HCT116 (cell line): ENCODE data around the gene IGIP. TPM values are rescaled to one million over a fixed set of nuclear protein-coding genes. Genes with fewer than 3 reads are reported as not detected.

Source experiments
- ATAC-seq: fragments of 200-7000 bp; cut with Tn5 transposase; 2 replicates; pipeline ENCODE4 v1.9.1; 2020; ENCODE audit warnings: mild to moderate bottlenecking, moderate library complexity
- BruUV-seq: library from RNA; stranded (reverse); fragments of 400-500 nt; replicated peaks from 2 replicates; lab custom pipeline; 2021; lab: Mats Ljungman, UMichigan
- CTCF ChIA-PET: fragments of 300-600 bp; sonication (Branson Sonifier 250); formaldehyde crosslinking; loops from one replicate; lab custom pipeline; 2021; ENCODE audit warnings: antibody characterized with exemption; lab: Charles Lee
- POLR2A ChIA-PET: fragments of 300-600, 350-600 bp; sonication (Branson Sonifier 250); formaldehyde crosslinking; loops from one replicate; lab custom pipeline; 2021; ENCODE audit warnings: antibody characterized with exemption; lab: Charles Lee
- RAD21 ChIA-PET, 2 experiments: fragments of 300-600 bp; sonication (Branson Sonifier 250); formaldehyde crosslinking; loops; one replicate each; lab custom pipeline; 2023; ENCODE audit warnings: low total read pairs in 2 of 2; ENCODE audit not compliant: uncharacterized antibody in 2 of 2, unreplicated experiment in 2 of 2, low non-redundant PET in 1 of 2; lab: Charles Lee
- DNase-seq: peaks from one replicate; pipeline ENCODE4 v3.0.0-alpha.2; 2010; ENCODE audit warnings: low read depth, low spot score
- H2AFZ ChIP-seq: fragments of 200-600 bp; shearing (Covaris generic), sonication (generic); 2 replicates; pipeline ENCODE4 v1.6.1; 2017; ENCODE audit warnings: low read depth, mixed run types, mixed read lengths, antibody characterized with exemption, low read length; ENCODE audit not compliant: poor library complexity, severe bottlenecking
- H3K27ac ChIP-seq: 2 replicates; pipeline ENCODE4 v1.5.1; 2012; ENCODE audit warnings: low read depth, low read length
- H3K27me3 ChIP-seq: fragments of 200-600 bp; sonication (generic); 2 replicates; pipeline ENCODE4 v1.6.1; 2016; ENCODE audit warnings: mixed run types, low read length, mixed read lengths; ENCODE audit not compliant: insufficient read depth
- H3K36me3 ChIP-seq, 2 experiments: fragments of 200-500 bp in 1 of 2; fragments of 200-600 bp in 1 of 2; sonication (Bioruptor generic) in 1 of 2; sonication (generic) in 1 of 2; 2 replicates each; pipeline versions ENCODE4 v1.5.1 to v1.6.1; 2014 to 2016; ENCODE audit warnings: low read length in 2 of 2, inconsistent platforms in 1 of 2, mixed read lengths in 1 of 2, mixed run types in 1 of 2; ENCODE audit not compliant: insufficient read depth in 2 of 2, control insufficient read depth in 1 of 2
- H3K4me1 ChIP-seq, 2 experiments: fragments of 200-600 bp in 1 of 2; sonication (generic) in 1 of 2; 2 replicates each; pipeline versions ENCODE4 v1.5.1 to v1.6.1; 2012 to 2017; ENCODE audit warnings: low read length in 2 of 2, inconsistent platforms in 1 of 2, mild to moderate bottlenecking in 1 of 2, mixed read lengths in 1 of 2, mixed run types in 1 of 2, moderate library complexity in 1 of 2; ENCODE audit not compliant: insufficient read depth in 2 of 2, control insufficient read depth in 1 of 2
- H3K4me2 ChIP-seq: fragments of 200-600 bp; sonication (generic); 2 replicates; pipeline ENCODE4 v1.6.1; 2017; ENCODE audit warnings: mixed run types, low read length, mixed read lengths
- H3K4me3 ChIP-seq, 2 experiments: fragments of 200-600 bp in 1 of 2; sonication (generic) in 1 of 2; replicated peaks in 1 of 2; 2 replicates each; pipeline ENCODE4 v1.5.1; 2011 to 2016; ENCODE audit warnings: low read length in 2 of 2, control low read depth in 1 of 2, low read depth in 1 of 2, mild to moderate bottlenecking in 1 of 2, mixed read lengths in 1 of 2, mixed run types in 1 of 2
- H3K79me2 ChIP-seq: fragments of 200-600 bp; sonication (generic); 2 replicates; pipeline ENCODE4 v1.6.1; 2017; ENCODE audit warnings: mild to moderate bottlenecking, mixed run types, low read length, moderate library complexity, mixed read lengths; ENCODE audit not compliant: insufficient read depth
- H3K9ac ChIP-seq: fragments of 200-600 bp; sonication (generic); 2 replicates; pipeline ENCODE4 v1.6.1; 2016; ENCODE audit warnings: low read length, mixed read lengths
- H3K9me2 ChIP-seq: fragments of 200-600 bp; sonication (generic), shearing (Covaris generic); 2 replicates; pipeline ENCODE4 v1.6.1; 2017; ENCODE audit warnings: mixed run types, mild to moderate bottlenecking, moderate library complexity; ENCODE audit not compliant: insufficient read depth
- H3K9me3 ChIP-seq, 2 experiments: fragments of 200-500 bp in 1 of 2; fragments of 200-600 bp in 1 of 2; sonication (Bioruptor generic) in 1 of 2; sonication (generic) in 1 of 2; 2 replicates each; pipeline ENCODE4 v1.6.1; 2014 to 2017; ENCODE audit warnings: low read length in 2 of 2, mixed read lengths in 2 of 2, inconsistent platforms in 1 of 2, low read depth in 1 of 2, mild to moderate bottlenecking in 1 of 2, mixed run types in 1 of 2, moderate library complexity in 1 of 2; ENCODE audit not compliant: control insufficient read depth in 1 of 2, insufficient read depth in 1 of 2
- H4K20me1 ChIP-seq: fragments of 200-600 bp; sonication (generic), shearing (Covaris generic); 2 replicates; pipeline ENCODE4 v1.6.1; 2017; ENCODE audit warnings: mixed run types, mild to moderate bottlenecking, moderate library complexity; ENCODE audit not compliant: insufficient read depth
- ATF3 ChIP-seq: IDR thresholded peaks from 2 replicates; pipeline ENCODE4 v1.6.1; 2012
- CBX3 ChIP-seq: IDR thresholded peaks from 2 replicates; pipeline ENCODE4 v1.6.1; 2012; ENCODE audit warnings: low read depth
- CEBPB ChIP-seq: IDR thresholded peaks from 2 replicates; pipeline ENCODE4 v1.6.1; 2012; ENCODE audit warnings: low read depth
- CTCF ChIP-seq, 3 experiments: fragments of 200-600 bp in 1 of 3; sonication (generic) in 1 of 3; IDR thresholded peaks in 2 of 3; conservative IDR thresholded peaks in 1 of 3; 2 replicates each; pipeline ENCODE4 v1.5.1; 2012 to 2017; ENCODE audit warnings: low read depth in 2 of 3, low read length in 2 of 3, antibody characterized with exemption in 1 of 3, borderline replicate concordance in 1 of 3, control low read depth in 1 of 3, mild to moderate bottlenecking in 1 of 3, mixed read lengths in 1 of 3, mixed run types in 1 of 3, moderate library complexity in 1 of 3; ENCODE audit not compliant: insufficient read depth in 1 of 3
- EGR1 ChIP-seq: IDR thresholded peaks from 2 replicates; pipeline ENCODE4 v1.6.1; 2012; ENCODE audit warnings: low read depth
- ELF1 ChIP-seq: IDR thresholded peaks from 2 replicates; pipeline ENCODE4 v1.6.1; 2012; ENCODE audit warnings: low read depth, borderline replicate concordance
- EZH2 ChIP-seq: fragments of 200-600 bp; sonication (generic); IDR thresholded peaks from 2 replicates; pipeline ENCODE4 v1.6.1; 2017; ENCODE audit warnings: antibody characterized with exemption, mixed run types
- EZH2phosphoT487 ChIP-seq: fragments of 200-600 bp; IDR thresholded peaks from 2 replicates; pipeline ENCODE4 v1.6.1; 2018; ENCODE audit warnings: antibody characterized with exemption, borderline replicate concordance
- JUND ChIP-seq: IDR thresholded peaks from 2 replicates; pipeline ENCODE4 v1.6.1; 2012
- POLR2A ChIP-seq: IDR thresholded peaks from 2 replicates; pipeline ENCODE4 v1.7.0; 2011; ENCODE audit warnings: borderline replicate concordance; ENCODE audit not compliant: insufficient read depth, insufficient read length; ENCODE audit errors: extremely low read depth
- POLR2AphosphoS5 ChIP-seq: IDR thresholded peaks from 2 replicates; pipeline ENCODE4 v1.6.1; 2011; ENCODE audit warnings: mild to moderate bottlenecking, low read depth, low read length, moderate library complexity
- RAD21 ChIP-seq: IDR thresholded peaks from 2 replicates; pipeline ENCODE4 v1.6.1; 2012; ENCODE audit warnings: low read depth, mild to moderate bottlenecking
- SP1 ChIP-seq: IDR thresholded peaks from 2 replicates; pipeline ENCODE4 v1.6.1; 2012; ENCODE audit warnings: low read depth
- SRF ChIP-seq: IDR thresholded peaks from 2 replicates; pipeline ENCODE4 v1.6.1; 2012; ENCODE audit warnings: low read depth
- TCF7L2 ChIP-seq: IDR thresholded peaks from 2 replicates; pipeline ENCODE4 v1.7.0; 2011; ENCODE audit warnings: borderline replicate concordance, inconsistent platforms; ENCODE audit not compliant: insufficient read depth, insufficient read length; ENCODE audit errors: extremely low read depth
- YY1 ChIP-seq: IDR thresholded peaks from 2 replicates; pipeline ENCODE4 v1.6.1; 2011; ENCODE audit warnings: low read length, low read depth, moderate library complexity, mild to moderate bottlenecking; ENCODE audit not compliant: insufficient replicate concordance; ENCODE audit errors: extremely low read depth
- ZBTB33 ChIP-seq: IDR thresholded peaks from 2 replicates; pipeline ENCODE4 v1.6.1; 2011; ENCODE audit warnings: mild to moderate bottlenecking, low read length, moderate library complexity; ENCODE audit not compliant: insufficient replicate concordance; ENCODE audit errors: extremely low read depth
- intact Hi-C: fragments of 100-400 bp; cut with micrococcal nuclease; formaldehyde crosslinking; loops from 2 replicates; pipeline ENCODE4 v1.10.0; 2022
- total RNA-seq: library from RNA; stranded (reverse); gene quantifications from one replicate; pipeline ENCODE4 v1.2.1, GENCODE V29; 2021; ENCODE audit not compliant: unreplicated experiment

IGIP gene
- total RNA-seq, 1 experiment from 2014 or later = 5.2 TPM

- H3K27ac ChIP-seq = peak overlapping the region; percentile 89; the same call in 1 of the 2 replicates
- no peaks in the 10 kb centered on the region for H3K36me3 ChIP-seq
- peaks cover 10 to 44% of the 10 kb centered on the region in 2 experiments for H3K4me1 ChIP-seq
- intact Hi-C loops = no loop called here
- ChIA-PET CTCF (interaction anchor here (1.0 to 2.1 kb wide), 2 partner anchors 10 to 37 kb away, joined by 3 to 6 read pairs; no protein-coding TSS in a partner anchor), POLR2A (no interaction called here), RAD21 (no interaction called here)
- no peak for DNase-seq
- TSS peak; percentile 68 for BruUV-seq
- H3K9ac ChIP-seq = peak overlapping the region; percentile 83
- H3K9me3 ChIP-seq = no peaks in the 10 kb centered on the region
- TF ChIP-seq ZBTB33 = no peak
- no peak for TF ChIP-seq CTCF (IDR thresholded peaks at IDR 0.05 in 2 of 3, conservative IDR thresholded peaks at IDR 0.05 in 1 of 3; ENCODE audit: borderline replicate concordance in 1 of 3, insufficient read depth in 1 of 3, low read depth in 2 of 3, low read length in 2 of 3)
- no peak for TF ChIP-seq SP1
- TF ChIP-seq YY1 = no peak
- no peak for TF ChIP-seq ATF3
- no peak for TF ChIP-seq TCF7L2
- no peak for TF ChIP-seq POLR2A
- TF ChIP-seq POLR2AphosphoS5 = no peak
- TF ChIP-seq CEBPB = no peak
- TF ChIP-seq SRF = no peak
- no peak for TF ChIP-seq RAD21
- TF ChIP-seq EZH2 = no peak
- TF ChIP-seq JUND = no peak
- no peak for TF ChIP-seq ELF1
- no peak for TF ChIP-seq EGR1
- no peak for TF ChIP-seq EZH2phosphoT487
- TF ChIP-seq CBX3 = no peak
- no peaks in the 10 kb centered on the region for H4K20me1 ChIP-seq
- H3K4me3 ChIP-seq = peak overlapping the region; percentile 87 to 94
- H3K79me2 ChIP-seq = peaks cover 55% of the 10 kb centered on the region
- no peak for ATAC-seq
- peak overlapping the region; percentile 95 for H3K4me2 ChIP-seq
- H3K27me3 ChIP-seq = no peaks in the 10 kb centered on the region
- no peaks in the 10 kb centered on the region for H3K9me2 ChIP-seq
- H2AFZ ChIP-seq = no peak overlapping the region
Measured at GRCh38 chr5:140109018-140109758, 16.5 kb upstream of the IGIP start.
